OCI-LY1 (cell line): ENCODE measurements around the gene FAM53B.

ENCODE experiments used
- EZH2 ChIP-seq: fragments of 200-600 bp; sonication (generic), shearing (Covaris generic); IDR thresholded peaks from 2 replicates; pipeline ENCODE4 v1.8.0; 2017; ENCODE audit warnings: borderline replicate concordance, mixed run types, mild to moderate bottlenecking, antibody characterized with exemption, low read length, moderate library complexity, mixed read lengths
- TF ChIP-seq, protein P1 (sequence below): fragments of 200-600 bp; sonication (generic), shearing (Covaris generic); IDR thresholded peaks from 2 replicates; pipeline ENCODE4 v1.5.1; 2017; ENCODE audit warnings: mild to moderate bottlenecking, antibody characterized with exemption, low read length, moderate library complexity, mixed read lengths

DNA sequence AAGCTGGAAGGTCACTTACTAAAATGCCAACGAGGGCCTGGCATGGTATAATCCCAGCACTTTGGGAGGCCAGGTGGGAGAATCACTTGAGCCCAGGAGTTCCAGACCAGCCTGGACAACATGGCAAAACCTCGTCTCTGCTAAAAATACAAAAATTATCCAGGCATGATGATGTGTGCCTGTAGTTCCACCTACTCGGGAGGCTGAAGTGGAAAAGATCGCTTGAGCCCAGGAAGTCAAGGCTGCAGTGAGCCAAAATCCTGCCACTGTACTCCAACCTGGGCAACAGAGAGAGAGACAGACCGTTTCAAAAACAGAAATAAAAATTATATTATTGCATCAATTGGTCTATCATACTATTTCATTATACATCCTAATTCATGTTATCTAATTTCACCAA lies 18.1 kb upstream of the FAM53B start:
- no peak for TF ChIP-seq EZH2
- TF ChIP-seq, protein P1, sequence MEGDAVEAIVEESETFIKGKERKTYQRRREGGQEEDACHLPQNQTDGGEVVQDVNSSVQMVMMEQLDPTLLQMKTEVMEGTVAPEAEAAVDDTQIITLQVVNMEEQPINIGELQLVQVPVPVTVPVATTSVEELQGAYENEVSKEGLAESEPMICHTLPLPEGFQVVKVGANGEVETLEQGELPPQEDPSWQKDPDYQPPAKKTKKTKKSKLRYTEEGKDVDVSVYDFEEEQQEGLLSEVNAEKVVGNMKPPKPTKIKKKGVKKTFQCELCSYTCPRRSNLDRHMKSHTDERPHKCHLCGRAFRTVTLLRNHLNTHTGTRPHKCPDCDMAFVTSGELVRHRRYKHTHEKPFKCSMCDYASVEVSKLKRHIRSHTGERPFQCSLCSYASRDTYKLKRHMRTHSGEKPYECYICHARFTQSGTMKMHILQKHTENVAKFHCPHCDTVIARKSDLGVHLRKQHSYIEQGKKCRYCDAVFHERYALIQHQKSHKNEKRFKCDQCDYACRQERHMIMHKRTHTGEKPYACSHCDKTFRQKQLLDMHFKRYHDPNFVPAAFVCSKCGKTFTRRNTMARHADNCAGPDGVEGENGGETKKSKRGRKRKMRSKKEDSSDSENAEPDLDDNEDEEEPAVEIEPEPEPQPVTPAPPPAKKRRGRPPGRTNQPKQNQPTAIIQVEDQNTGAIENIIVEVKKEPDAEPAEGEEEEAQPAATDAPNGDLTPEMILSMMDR, result no peak
